Panc1 (cell line): ENCODE results near the gene CORIN. TPM values are rescaled to one million over a fixed set of nuclear protein-coding genes. Genes with fewer than 3 reads are reported as not detected.

ENCODE experiments used
- ATAC-seq: fragments of 200-7000 bp; cut with Tn5 transposase; 2 replicates; pipeline ENCODE4 v1.9.1; 2020; ENCODE audit warnings: mild to moderate bottlenecking, moderate library complexity
- BruUV-seq: library from RNA; stranded (reverse); fragments of 400-500 nt; replicated peaks from 2 replicates; lab custom pipeline; 2021; lab: Mats Ljungman, UMichigan
- CTCF ChIA-PET: fragments of 300-600 bp; sonication (Branson Sonifier 250); formaldehyde crosslinking; loops from one replicate; lab custom pipeline; 2022; ENCODE audit warnings: antibody characterized with exemption; lab: Charles Lee
- POLR2A ChIA-PET: fragments of 300-600 bp; sonication (Branson Sonifier 250); formaldehyde crosslinking; loops from one replicate; lab custom pipeline; 2022; ENCODE audit warnings: antibody characterized with exemption; lab: Charles Lee
- DNase-seq: peaks from one replicate; pipeline ENCODE4 v3.0.0-alpha.2; 2010; ENCODE audit warnings: low read depth, low spot score
- H3K27ac ChIP-seq: 2 replicates; pipeline ENCODE4 v1.5.1; 2011; ENCODE audit warnings: mild to moderate bottlenecking, low read length, inconsistent platforms
- H3K27me3 ChIP-seq: fragments of 200-500 bp; sonication (Bioruptor generic); 2 replicates; pipeline ENCODE4 v1.6.0; 2014; ENCODE audit warnings: low read length, inconsistent platforms; ENCODE audit not compliant: control insufficient read depth, insufficient read depth
- H3K36me3 ChIP-seq: fragments of 200-500 bp; sonication (Bioruptor generic); 2 replicates; pipeline ENCODE4 v1.5.1; 2014; ENCODE audit warnings: inconsistent platforms, mild to moderate bottlenecking, low read length, moderate library complexity; ENCODE audit not compliant: control insufficient read depth, insufficient read depth
- H3K4me1 ChIP-seq: 2 replicates; pipeline ENCODE4 v1.5.1; 2011; ENCODE audit warnings: inconsistent platforms, mild to moderate bottlenecking, low read length, moderate library complexity; ENCODE audit not compliant: control insufficient read depth, insufficient read depth
- H3K4me3 ChIP-seq, 2 experiments: 2 replicates each; pipeline ENCODE4 v1.5.1; 2011 to 2012; ENCODE audit warnings: low read depth in 2 of 2, low read length in 2 of 2, mild to moderate bottlenecking in 2 of 2, inconsistent platforms in 1 of 2, moderate library complexity in 1 of 2
- H3K9me3 ChIP-seq: fragments of 200-500 bp; sonication (Bioruptor generic); 2 replicates; pipeline ENCODE4 v1.5.1; 2014; ENCODE audit warnings: low read depth, mild to moderate bottlenecking, inconsistent platforms, low read length, moderate library complexity; ENCODE audit not compliant: control insufficient read depth, insufficient read depth
- POLR2AphosphoS5 ChIP-seq: IDR thresholded peaks from 2 replicates; pipeline ENCODE4 v1.6.1; 2012; ENCODE audit warnings: mild to moderate bottlenecking, low read depth, low read length, moderate library complexity
- SIN3A ChIP-seq: IDR thresholded peaks from 2 replicates; pipeline ENCODE4 v1.6.1; 2012; ENCODE audit warnings: low read depth, mild to moderate bottlenecking, low read length, moderate library complexity, borderline replicate concordance; ENCODE audit not compliant: insufficient read depth
- TCF7L2 ChIP-seq: IDR thresholded peaks from 2 replicates; pipeline ENCODE4 v1.6.1; 2011; ENCODE audit warnings: mild to moderate bottlenecking, low read depth, low read length, inconsistent platforms
- in situ Hi-C: cut with HindIII; loops from 2 replicates; pipeline ENCODE4 v1.10.0; 2016; ENCODE audit warnings: low sequenced_read_pairs, low pct_unique_long_range_greater_than_20kb
- intact Hi-C: fragments of 100-400 bp; cut with micrococcal nuclease; formaldehyde crosslinking; loops from one replicate; pipeline ENCODE4 v1.10.0; 2022; ENCODE audit not compliant: unreplicated experiment
- total RNA-seq: library from RNA; stranded (reverse); gene quantifications from one replicate; pipeline ENCODE4 v1.2.1, GENCODE V29; 2021; ENCODE audit not compliant: unreplicated experiment
- TF ChIP-seq, protein P1 (sequence below): fragments of 450-650 bp; IDR thresholded peaks from 2 replicates; pipeline ENCODE4 v1.5.1; 2017; ENCODE audit warnings: mild to moderate bottlenecking
- TF ChIP-seq, protein P2 (sequence below), 2 experiments: IDR thresholded peaks; 2 replicates each; pipeline ENCODE4 v1.6.1; 2011 to 2012; ENCODE audit warnings: low read depth in 2 of 2, control low read depth in 1 of 2, low read length in 1 of 2, mild to moderate bottlenecking in 1 of 2, moderate library complexity in 1 of 2; ENCODE audit not compliant: insufficient read depth in 1 of 2

Gene CORIN
- total RNA-seq, 1 experiment from 2014 or later: not detected

DNA sequence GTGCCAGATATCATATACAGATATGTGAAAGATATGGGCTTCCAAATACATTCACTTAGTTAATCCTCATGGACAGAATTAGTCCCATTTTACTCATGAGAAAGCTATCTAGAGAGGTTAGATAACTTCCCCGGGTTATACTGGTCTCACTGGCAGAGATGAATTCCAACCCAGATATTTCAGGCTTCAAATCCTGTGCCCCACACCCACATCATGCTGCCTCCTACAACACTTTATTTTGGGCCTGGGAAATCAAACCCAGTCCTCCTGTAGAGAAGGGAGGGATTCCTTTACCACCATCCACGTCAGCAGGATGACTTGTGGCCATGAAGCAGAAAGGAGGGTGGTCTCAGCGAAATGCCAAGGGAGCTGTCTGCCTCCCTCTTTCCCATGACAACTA is 239.0 kb downstream of the CORIN start:
- in situ Hi-C loops (no loop called here), intact Hi-C loops (no loop called here)
- H3K9me3 ChIP-seq: no peaks in the 10 kb centered on the region
- no peaks in the 10 kb centered on the region for H3K27me3 ChIP-seq
- no peak overlapping the region for H3K4me3 ChIP-seq
- H3K4me1 ChIP-seq: no peaks in the 10 kb centered on the region
- TF ChIP-seq SIN3A: no peak
- TF ChIP-seq TCF7L2: no peak
- TF ChIP-seq, protein P1, sequence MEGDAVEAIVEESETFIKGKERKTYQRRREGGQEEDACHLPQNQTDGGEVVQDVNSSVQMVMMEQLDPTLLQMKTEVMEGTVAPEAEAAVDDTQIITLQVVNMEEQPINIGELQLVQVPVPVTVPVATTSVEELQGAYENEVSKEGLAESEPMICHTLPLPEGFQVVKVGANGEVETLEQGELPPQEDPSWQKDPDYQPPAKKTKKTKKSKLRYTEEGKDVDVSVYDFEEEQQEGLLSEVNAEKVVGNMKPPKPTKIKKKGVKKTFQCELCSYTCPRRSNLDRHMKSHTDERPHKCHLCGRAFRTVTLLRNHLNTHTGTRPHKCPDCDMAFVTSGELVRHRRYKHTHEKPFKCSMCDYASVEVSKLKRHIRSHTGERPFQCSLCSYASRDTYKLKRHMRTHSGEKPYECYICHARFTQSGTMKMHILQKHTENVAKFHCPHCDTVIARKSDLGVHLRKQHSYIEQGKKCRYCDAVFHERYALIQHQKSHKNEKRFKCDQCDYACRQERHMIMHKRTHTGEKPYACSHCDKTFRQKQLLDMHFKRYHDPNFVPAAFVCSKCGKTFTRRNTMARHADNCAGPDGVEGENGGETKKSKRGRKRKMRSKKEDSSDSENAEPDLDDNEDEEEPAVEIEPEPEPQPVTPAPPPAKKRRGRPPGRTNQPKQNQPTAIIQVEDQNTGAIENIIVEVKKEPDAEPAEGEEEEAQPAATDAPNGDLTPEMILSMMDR: no peak
- TF ChIP-seq, protein P2, sequence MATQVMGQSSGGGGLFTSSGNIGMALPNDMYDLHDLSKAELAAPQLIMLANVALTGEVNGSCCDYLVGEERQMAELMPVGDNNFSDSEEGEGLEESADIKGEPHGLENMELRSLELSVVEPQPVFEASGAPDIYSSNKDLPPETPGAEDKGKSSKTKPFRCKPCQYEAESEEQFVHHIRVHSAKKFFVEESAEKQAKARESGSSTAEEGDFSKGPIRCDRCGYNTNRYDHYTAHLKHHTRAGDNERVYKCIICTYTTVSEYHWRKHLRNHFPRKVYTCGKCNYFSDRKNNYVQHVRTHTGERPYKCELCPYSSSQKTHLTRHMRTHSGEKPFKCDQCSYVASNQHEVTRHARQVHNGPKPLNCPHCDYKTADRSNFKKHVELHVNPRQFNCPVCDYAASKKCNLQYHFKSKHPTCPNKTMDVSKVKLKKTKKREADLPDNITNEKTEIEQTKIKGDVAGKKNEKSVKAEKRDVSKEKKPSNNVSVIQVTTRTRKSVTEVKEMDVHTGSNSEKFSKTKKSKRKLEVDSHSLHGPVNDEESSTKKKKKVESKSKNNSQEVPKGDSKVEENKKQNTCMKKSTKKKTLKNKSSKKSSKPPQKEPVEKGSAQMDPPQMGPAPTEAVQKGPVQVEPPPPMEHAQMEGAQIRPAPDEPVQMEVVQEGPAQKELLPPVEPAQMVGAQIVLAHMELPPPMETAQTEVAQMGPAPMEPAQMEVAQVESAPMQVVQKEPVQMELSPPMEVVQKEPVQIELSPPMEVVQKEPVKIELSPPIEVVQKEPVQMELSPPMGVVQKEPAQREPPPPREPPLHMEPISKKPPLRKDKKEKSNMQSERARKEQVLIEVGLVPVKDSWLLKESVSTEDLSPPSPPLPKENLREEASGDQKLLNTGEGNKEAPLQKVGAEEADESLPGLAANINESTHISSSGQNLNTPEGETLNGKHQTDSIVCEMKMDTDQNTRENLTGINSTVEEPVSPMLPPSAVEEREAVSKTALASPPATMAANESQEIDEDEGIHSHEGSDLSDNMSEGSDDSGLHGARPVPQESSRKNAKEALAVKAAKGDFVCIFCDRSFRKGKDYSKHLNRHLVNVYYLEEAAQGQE (IDR thresholded peaks at IDR 0.05; ENCODE audit: insufficient read depth in 1 of 2, low read depth in 2 of 2, low read length in 1 of 2): no peak
- TF ChIP-seq POLR2AphosphoS5: no peak
- DNase-seq: no peak
- ChIA-PET CTCF (no interaction called here), POLR2A (no interaction called here)
- H3K36me3 ChIP-seq: no peaks in the 10 kb centered on the region
- ATAC-seq: no peak
- no TSS peak for BruUV-seq
- no peak overlapping the region for H3K27ac ChIP-seq

DNA sequence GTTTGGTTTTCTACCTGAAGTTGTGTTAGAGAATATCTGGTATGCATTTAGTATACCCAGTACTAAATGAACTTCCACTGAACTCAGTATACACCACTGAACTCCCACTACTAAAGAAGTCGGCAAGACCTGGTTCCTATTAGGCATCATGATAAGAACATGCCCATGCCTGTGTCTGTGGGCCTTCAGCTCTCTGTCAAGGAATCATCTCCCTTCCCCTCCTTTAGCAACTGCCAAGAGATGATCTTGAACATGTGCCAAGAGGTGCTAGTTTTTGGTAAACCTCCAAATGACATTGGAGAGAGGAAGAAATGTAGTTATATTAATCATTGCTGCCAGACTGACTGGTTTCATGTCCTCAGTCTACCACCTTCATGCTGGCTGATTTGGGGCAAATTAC is 239.5 kb downstream of the CORIN start:
- intact Hi-C loops (no loop called here), in situ Hi-C loops (no loop called here)
- TF ChIP-seq, protein P2 (IDR thresholded peaks at IDR 0.05; ENCODE audit: insufficient read depth in 1 of 2, low read depth in 2 of 2, low read length in 1 of 2): no peak
- TF ChIP-seq, protein P1: no peak
- no peak for TF ChIP-seq TCF7L2
- no peak for TF ChIP-seq POLR2AphosphoS5
- TF ChIP-seq SIN3A: no peak
- POLR2A ChIA-PET: no interaction called here
- DNase-seq (no peak), ATAC-seq (no peak)
- no peaks in the 10 kb centered on the region for H3K9me3 ChIP-seq
- no TSS peak for BruUV-seq
- H3K27ac ChIP-seq: no peak overlapping the region
- H3K4me1 ChIP-seq: no peaks in the 10 kb centered on the region
- no peak overlapping the region for H3K4me3 ChIP-seq
- H3K36me3 ChIP-seq: no peaks in the 10 kb centered on the region
- CTCF ChIA-PET: no interaction called here
- H3K27me3 ChIP-seq: no peaks in the 10 kb centered on the region
